Left renal pelvis (tissue), 4 donors: ENCODE results near the gene POLR3E. TPM values are rescaled to one million over a fixed set of nuclear protein-coding genes. Genes with fewer than 3 reads are reported as not detected.

ENCODE experiments used
- DNase-seq, 4 donors: peaks; one replicate each; pipeline ENCODE4 v3.0.0-alpha.2; 2013; ENCODE audit warnings: low read depth in 4 of 4, low spot score in 3 of 4
- polyA plus RNA-seq, 4 donors: library from polyadenylated mRNA; unstranded; fragments of 120-200 nt; gene quantifications; one replicate each; pipeline ENCODE4 v1.2.1, GENCODE V29; 2013; ENCODE audit not compliant: insufficient read length in 4 of 4

The POLR3E gene, protein sequence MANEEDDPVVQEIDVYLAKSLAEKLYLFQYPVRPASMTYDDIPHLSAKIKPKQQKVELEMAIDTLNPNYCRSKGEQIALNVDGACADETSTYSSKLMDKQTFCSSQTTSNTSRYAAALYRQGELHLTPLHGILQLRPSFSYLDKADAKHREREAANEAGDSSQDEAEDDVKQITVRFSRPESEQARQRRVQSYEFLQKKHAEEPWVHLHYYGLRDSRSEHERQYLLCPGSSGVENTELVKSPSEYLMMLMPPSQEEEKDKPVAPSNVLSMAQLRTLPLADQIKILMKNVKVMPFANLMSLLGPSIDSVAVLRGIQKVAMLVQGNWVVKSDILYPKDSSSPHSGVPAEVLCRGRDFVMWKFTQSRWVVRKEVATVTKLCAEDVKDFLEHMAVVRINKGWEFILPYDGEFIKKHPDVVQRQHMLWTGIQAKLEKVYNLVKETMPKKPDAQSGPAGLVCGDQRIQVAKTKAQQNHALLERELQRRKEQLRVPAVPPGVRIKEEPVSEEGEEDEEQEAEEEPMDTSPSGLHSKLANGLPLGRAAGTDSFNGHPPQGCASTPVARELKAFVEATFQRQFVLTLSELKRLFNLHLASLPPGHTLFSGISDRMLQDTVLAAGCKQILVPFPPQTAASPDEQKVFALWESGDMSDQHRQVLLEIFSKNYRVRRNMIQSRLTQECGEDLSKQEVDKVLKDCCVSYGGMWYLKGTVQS
- 10 to 100 TPM; 43.8 to 65.3 (median 52.9) TPM for polyA plus RNA-seq

DNA sequence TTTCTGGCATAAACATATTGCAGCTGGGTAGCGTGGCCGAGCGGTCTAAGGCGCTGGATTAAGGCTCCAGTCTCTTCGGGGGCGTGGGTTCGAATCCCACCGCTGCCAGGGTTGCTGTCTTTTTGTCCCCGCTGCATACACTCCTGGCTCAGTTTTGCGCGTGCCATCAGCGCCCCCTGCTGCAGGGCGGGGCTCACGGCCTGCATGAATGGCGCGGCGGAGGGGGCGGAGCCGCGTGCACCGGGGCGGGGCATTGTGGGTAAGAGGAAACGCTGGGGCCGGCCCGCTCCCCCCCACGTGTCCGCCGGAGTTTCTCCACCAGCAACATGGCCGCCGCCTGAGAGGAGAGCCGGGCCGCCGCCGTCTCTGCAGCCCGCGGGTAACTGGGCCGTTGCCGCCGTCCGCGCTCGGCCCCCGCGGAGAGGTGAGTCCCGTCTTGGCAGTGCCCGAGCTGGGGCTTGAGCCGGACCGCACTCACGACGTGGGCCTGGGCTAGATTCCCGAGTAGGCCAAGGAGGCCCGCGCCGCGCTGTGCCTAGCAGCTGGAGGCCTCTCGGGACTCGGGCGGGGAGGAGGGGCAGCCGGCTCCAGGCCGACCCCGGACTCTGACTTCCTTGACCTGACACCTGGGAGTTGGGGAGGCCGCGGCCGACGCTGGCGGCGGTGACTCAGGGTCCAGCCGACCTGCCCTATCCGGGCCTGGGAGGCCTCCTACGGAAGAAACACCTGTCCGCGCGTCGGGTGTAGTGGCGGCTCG lies at the start of gene POLR3E:
POLR3E (plus strand) TSS at position 296 of the 757 bp plus-strand sequence. CDS start 5,560 bp downstream, outside the sequence.
- peak; percentile 97 to 99 (median 97) for DNase-seq

DNA sequence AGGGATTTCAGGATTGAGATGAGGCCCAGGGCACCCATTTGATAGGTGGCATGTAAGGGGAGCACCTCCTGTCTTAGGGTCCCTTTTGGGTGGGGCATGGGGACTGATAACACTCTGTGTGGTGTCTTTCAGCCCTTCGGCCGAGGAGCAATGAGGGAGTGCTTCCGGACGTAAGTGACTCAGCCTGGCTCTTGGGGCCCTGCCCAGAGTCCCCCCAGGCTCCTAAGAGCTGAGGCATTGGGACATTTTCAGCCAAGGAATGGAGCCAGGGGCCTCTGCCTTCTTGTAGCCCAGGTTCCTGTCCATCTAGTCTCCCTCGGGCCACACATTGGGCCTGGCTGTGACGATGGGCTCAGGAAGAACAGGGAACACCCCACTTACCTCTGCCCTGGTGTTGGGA lies 46.7 kb upstream of the POLR3E start:
- DNase-seq, result no peak

DNA sequence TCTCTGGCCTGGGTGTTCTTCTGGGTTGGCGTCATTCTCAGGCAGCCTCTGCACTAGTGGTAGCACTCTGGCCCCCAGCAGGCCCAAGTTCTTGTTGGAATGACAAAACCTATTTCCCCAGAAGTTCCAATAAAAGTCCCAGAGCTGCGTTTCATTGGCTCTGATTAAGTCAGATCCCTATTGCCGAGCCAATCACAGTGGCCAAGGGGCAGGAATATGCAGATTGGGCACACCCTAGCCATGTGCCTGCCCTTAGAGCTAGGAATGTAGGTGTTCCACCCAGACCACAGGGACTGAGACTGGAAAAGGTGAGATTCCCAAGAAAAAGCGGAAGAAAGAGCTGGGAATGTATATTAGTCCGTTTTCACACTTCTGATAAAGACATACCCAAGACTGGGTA lies 44.9 kb upstream of the POLR3E start:
- no peak for DNase-seq

DNA sequence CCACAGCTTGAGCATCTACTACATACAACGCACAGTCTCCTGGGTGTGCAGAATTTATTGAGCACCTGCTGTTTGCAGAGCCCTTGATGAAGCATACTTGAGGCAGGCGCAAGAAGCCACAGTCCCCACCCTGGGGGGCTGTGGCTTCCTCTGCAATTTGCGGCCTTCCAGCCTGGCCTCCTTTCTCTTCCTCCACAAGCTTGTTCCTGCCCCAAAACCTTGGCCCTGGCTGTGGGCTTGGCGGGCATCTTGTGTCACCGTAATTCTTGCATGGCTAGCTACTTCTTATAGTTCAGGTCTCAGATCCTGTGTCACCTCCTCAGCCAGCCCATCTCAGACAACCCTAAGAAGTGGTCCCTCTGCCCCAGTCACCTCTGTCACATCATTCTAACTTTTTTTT lies 43.9 kb upstream of the POLR3E start:
- no peak for DNase-seq

DNA sequence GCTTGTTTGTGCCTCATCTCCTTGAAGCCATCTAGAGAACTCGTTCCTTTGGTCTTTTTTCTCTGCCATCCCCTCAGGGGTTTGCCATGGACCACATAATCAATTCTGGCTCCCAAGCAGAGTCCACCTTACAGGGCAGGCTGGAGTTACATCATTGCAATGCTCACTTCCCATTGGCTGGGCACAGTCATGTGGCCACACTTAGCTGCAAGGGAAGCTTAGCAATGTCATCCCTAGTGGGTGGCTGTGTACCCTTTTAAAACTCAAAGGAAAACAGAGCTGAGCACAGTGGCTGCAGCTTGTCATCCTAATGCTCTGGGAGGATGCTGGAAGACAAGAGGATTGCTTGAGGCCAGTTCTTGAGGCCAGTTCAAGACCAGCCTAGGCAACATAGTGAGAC lies 41.9 kb upstream of the POLR3E start:
- no peak for DNase-seq

DNA sequence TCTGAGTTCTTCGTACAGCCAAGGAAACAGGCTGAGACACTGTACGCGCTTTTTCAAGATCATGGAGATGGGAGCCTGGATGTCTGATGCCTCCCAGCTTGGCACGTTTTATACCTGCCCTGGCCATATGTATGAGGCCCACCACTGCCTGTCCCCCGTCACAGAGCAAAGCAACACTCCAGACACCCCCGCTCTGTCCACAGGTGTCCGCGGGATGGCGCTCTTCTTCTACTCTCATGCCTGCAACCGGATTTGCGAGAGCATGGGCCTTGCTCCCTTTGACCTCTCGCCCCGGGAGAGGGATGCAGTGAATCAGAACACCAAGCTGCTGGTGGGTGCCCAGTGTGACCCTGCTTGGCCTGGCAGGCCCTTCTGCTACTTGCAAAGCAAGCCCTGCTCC lies 39.8 kb upstream of the POLR3E start:
- DNase-seq, result no peak

DNA sequence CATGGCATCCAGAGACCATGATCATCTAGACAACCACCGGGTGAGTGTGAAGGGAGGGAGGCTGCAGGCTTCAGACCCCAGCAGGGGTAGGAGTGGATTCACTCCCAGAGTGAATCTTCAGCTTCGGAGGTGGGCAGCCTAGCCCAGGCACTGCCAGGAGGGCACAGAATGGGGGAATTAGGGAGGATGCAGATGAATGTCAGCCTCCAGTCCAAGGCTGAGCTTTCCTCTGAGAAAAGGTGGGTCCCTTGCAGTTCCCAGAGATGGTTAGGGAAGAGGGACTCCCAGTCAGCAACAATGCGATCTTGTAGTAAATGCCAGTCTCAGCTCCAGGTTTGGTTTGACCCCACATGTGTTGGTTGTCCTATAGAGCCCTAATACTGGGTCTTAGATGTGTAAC lies 36.7 kb upstream of the POLR3E start:
- DNase-seq, result no peak

DNA sequence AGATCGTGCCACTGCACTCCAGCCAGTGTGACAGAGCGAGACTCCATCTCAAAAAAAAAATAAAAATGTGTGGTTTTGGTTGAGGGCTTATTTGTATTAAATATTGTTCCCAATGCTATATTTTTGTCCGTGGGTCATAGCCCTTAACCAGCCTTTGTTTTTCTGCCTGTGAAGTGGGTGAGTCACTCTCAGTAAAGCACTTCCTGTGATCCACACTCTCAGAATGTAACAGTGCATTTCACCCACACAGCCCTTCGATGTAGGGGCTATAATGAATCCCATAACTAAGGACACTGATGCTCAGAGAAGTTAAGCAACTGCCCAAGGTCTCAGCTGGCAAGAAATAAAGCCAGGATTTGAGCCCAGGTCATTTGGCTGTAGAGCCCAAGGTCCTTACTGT lies 34.7 kb upstream of the POLR3E start:
- no peak for DNase-seq

DNA sequence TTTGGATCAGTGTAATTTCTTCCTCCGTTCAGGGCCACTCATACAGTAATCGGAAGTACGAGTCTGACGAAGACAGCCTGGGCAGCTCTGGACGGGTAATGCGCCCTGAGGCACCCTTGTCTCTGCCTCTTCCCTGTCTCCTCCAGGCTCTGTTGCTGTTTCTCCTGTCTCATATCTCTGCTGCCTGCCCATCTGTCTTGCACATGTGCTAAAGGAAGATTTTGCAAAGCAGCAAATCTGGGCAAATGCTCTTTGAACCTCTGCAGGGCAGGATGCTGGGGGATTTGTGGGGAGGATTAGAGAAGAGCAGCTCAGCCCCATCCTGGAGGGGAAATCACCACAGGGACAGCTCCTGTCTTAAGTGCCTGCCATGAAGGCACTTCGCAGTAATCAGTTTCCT lies 32.4 kb upstream of the POLR3E start:
- DNase-seq, result no peak

DNA sequence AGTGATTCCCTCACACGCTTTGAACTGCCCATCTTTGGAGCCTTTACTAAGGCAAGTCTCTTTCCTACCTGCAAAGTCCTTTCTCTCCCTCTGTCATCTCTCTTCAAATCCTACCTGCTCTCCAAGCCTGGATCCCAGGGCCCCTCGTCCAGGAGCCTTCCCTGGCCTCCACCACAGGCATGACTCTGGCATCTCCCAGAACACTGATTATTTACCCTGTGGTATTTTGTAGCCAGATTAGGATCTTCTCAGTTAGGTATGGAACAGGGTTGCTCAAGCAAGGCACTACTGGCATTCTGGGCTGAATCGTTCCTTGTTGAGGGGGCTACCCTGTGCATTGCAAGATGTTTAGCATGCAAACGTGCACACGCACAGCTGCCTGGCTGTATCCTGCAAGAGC lies 31.9 kb upstream of the POLR3E start:
- DNase-seq, result no peak

DNA sequence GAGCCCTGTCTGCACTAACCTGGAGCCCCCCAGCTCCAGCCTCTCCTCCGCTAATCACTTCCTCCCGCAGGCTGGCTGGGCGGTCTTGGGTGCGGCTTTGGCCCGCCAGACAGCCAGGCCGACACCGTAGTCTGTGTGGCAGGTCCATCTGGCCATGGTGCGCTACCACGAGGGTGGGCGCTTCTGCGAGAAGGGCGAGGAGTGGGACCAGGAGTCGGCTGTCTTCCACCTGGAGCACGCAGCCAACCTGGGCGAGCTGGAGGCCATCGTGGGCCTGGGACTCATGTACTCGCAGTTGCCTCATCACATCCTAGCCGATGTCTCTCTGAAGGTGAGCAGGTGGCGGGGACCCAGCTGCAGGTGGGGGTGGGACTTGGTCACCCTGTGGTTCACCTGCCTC lies 30.7 kb upstream of the POLR3E start:
- no peak for DNase-seq

DNA sequence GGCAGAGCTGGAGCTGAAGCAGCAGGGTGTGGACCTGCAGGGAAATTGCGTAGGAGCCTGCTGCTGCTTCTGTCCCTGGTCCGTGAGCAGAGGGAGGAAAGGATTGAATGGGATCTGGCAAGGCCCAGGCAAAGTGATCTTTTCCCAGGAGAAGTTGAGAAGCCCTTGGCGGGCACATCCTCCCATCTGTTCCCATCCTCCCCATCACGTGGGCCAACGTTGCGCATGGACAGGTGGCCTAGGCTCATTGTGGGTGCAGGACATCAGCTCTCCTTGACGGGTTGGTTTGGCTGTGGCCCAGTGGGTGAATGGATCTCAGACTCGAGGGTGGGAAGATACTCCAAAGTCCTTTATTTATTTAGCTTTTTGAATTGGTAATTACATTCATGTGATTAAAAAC lies 29.4 kb upstream of the POLR3E start:
- DNase-seq, result no peak

DNA sequence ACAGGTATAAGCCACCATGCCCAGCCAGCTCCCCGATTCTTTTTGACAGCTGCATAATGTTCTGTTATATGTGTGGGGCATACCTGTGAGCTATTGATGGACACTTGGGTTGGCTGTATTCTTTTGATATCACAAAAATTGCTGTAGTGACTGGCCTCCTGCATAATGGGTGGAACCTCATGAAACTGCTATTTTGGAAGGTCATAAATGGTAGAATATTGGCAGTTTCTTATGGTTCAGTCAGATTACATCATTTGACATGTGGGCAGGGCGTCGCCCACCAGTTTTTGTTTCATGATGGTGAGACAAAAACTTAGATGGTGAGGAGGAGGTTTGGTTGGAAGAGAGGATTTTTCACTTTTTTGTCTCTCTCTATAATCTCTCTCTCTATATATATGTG lies 26.7 kb upstream of the POLR3E start:
- no peak for DNase-seq

DNA sequence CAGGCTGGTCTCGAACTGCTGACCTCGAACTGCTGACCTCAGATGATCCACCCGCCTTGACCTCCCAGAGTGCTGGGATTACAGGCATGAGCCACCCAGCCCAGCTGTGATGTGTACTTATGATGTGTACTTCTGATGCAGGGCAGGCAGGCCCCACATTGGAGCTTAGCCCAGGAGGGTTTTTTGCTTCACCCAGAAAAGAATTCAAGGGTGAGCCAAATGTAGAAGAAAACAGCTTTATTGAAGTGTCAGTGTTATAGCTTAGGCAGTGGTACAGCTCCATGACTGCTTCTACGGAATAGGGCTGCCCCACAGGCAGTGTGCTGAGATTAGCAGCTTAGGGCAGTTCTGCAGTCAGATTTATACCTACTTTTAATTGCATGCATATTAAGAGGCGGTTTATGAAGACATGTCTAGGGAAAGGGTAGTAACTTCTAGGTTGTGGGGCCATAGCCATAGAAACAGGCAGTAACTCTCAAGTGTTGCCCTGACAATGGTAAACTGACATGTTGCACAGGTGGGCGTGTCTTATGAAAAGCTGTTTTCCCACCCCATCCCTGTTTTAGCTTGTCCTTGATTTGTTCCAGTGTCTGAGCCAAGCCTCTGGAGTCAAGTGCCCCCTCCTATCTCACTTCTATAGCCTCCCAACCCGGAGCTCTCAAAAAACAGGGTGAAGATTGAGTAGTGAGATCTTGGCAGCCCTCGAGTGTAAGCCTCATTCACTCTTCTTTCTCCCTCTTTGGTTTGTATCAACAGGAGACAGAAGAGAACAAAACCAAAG lies 24.1 kb upstream of the POLR3E start:
- no peak for DNase-seq

DNA sequence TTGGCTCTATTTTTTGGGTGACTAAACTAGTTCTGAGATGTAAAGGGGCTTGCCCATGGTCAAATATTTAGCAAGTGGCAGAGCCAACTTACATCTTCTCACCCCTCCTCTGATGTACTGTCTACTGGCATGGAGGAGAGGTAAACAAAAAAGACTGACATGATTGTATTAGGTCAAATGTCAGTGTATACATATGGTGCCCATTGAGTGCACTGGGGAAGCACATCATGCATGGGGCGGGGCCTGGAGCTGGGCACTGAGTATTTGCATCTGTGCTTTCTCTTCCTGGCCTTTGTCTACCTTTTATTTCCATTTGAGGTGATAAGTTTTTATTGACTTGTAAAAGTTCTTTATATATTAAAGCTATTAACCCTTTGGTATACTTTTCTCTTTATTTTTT lies 22.3 kb upstream of the POLR3E start:
- DNase-seq, result no peak

DNA sequence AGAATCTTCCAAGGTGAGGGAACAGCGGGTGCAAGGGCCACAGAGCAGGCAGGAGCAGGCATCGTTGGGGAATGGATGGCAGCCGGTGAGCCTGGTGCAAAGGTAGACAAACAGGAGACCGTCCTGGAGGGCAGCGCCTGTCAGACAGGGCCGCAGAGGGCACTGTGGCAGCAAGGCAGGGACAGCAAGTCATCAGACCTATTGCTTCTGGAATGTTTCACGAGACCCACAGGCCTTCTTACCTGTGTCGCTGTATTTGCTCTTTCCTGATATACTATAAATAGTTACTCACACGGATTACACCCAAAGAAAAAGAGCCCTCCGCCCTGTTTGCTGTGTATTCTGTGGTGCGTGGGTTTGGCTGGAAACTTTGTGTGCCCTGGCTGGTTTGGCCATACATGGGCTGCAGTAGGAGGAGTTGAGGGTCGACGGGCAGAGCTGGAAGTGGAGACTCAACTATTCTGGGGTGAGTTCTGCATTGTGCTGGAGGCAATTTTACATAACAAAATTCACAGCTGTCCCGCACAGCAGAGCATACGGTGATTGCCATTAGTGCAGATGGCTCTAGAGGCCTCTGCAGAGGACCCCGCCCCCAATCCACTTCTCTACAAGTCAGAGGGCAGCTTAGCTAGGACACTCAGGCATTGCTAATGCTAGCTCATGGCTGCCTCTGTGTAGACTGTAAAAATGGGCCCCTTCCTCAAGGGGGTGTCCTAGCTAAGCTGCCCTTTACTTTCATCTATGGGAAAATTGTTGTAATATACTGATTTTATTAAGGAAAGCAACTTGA lies 18.6 kb upstream of the POLR3E start:
- DNase-seq, result no peak

DNA sequence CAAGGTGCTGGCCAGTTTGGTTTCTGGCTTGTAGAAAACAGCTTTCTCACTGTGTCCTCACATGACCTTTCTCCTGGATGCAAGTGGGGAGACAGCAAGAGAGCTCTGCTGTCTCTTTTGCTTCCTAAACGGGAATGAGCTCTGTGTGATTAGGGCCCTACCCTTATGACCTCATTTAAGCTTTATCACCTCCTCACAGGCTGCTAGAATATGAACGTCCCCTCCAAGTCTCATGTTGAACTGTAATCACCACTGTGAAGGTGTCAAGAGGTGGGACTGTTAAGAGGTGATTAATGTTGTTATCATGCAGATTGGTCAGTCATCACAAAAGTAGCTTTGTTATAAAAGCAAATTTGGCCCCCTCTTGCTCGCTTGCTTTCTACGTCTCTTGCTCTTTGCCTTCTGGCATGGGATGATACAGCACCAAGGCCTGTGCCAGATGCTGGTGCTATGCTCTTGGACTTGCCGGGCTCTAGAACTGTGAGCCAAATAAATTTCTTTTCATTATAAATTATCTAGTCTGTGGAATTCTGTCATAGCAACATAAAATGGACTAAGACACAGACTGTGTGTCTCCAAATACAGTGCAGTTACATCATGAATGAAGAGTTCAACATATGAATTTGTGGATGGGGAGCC lies 14.8 kb upstream of the POLR3E start:
- DNase-seq, result no peak

DNA sequence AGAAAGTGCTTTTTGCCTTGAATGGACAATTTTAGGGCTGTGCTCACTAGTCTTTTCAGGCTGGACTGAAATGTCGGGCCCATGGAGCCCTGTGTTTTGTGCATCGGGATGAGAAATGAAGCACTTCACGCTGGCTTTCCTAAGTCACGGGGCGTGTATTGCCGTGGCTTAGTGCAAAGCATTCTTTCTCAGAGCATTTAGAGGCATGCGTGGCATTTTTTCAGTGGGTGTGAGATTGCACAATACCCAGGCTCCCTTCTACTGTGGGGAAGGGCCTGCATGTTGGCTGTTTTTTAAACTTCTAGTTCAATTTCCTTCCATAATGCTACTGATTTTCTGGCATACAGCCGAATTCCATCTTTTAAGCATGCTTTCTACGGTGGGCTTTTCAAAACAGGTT lies 12.6 kb upstream of the POLR3E start:
- no peak for DNase-seq

DNA sequence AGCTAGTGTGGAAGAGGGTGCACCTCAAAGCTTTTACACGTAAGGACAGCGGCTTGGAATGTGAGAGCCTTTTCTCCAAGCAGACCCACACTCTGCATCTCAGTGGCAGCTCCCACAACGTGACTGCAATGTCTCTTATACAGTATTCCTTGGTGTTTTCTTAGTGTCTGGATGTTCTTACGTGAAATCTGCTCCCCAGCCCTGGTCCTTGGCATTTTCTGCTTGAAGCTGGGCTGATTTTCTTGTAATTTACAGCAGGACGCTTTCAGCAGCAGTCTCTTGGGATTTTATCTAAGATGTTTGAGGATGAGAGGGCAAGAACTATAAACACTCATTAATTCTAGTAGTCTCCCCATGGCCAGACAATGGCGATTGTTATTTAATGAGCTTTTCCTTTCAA lies 12.1 kb upstream of the POLR3E start:
- no peak for DNase-seq
